H1 (cell line): ENCODE data around the gene SUGP2. TPM values are rescaled to one million over a fixed set of nuclear protein-coding genes. Genes with fewer than 3 reads are reported as not detected.

Source experiments
- CTCF ChIA-PET: fragments of 300-600 bp; sonication (Branson Sonifier 250); formaldehyde crosslinking; loops from one replicate; lab custom pipeline; 2021; ENCODE audit not compliant: partially characterized antibody; lab: Charles Lee
- POLR2A ChIA-PET: fragments of 300-600 bp; sonication (Branson Sonifier 250); formaldehyde crosslinking; loops from one replicate; lab custom pipeline; 2021; ENCODE audit warnings: inconsistent platforms; ENCODE audit not compliant: partially characterized antibody; lab: Charles Lee
- DNase-seq, 2 experiments: peaks; one replicate each; pipeline versions ENCODE4 v3.0.0 to v3.0.0-alpha.2; 2010 to 2022; ENCODE audit warnings: low spot score in 2 of 2, low read depth in 1 of 2, mixed read lengths in 1 of 2
- FAIRE-seq: peaks from 2 replicates; lab custom pipeline; 2011; peaks lifted over from hg19 to GRCh38; lab: Jason Lieb, UNC
- H2AFZ ChIP-seq: 2 replicates; pipeline ENCODE4 v1.8.1; 2012; ENCODE audit warnings: low read length, inconsistent platforms
- H2AK5ac ChIP-seq: 2 replicates; pipeline ENCODE4 v1.6.1; 2013; ENCODE audit warnings: low read depth, low read length
- H2BK120ac ChIP-seq: replicated peaks from 2 replicates; pipeline ENCODE3; 2013; ENCODE audit warnings: low read depth, low read length, inconsistent platforms
- H2BK12ac ChIP-seq: 2 replicates; pipeline ENCODE4 v1.6.1; 2013; ENCODE audit warnings: low read depth, low read length
- H2BK15ac ChIP-seq: 2 replicates; pipeline ENCODE4 v1.6.1; 2013; ENCODE audit warnings: low read length
- H2BK20ac ChIP-seq: 2 replicates; pipeline ENCODE4 v1.6.1; 2013; ENCODE audit warnings: low read length
- H2BK5ac ChIP-seq: 2 replicates; pipeline ENCODE4 v1.6.1; 2013; ENCODE audit warnings: low read depth, low read length
- H3K14ac ChIP-seq: 2 replicates; pipeline ENCODE4 v1.6.1; 2013; ENCODE audit warnings: inconsistent platforms; ENCODE audit not compliant: insufficient read length
- H3K18ac ChIP-seq: 2 replicates; pipeline ENCODE4 v1.6.1; 2013; ENCODE audit warnings: low read length; ENCODE audit errors: extremely low read depth
- H3K23ac ChIP-seq: 2 replicates; pipeline ENCODE4 v1.6.1; 2013; ENCODE audit warnings: inconsistent platforms; ENCODE audit not compliant: insufficient read length
- H3K23me2 ChIP-seq: 2 replicates; pipeline ENCODE4 v1.6.1; 2013; ENCODE audit warnings: low read depth, low read length
- H3K27ac ChIP-seq: 2 replicates; pipeline ENCODE4 v1.6.1; 2011; ENCODE audit warnings: low read depth, low read length, inconsistent platforms
- H3K27me3 ChIP-seq, 4 experiments: replicated peaks in 1 of 4; 1 replicate in 1 of 4; 2 replicates in 3 of 4; pipeline versions ENCODE4 v1.6.1 to v1.8.1; 2011 to 2013; ENCODE audit warnings: low read length in 3 of 4, mild to moderate bottlenecking in 3 of 4, inconsistent platforms in 2 of 4, mixed read lengths in 2 of 4, moderate library complexity in 1 of 4; ENCODE audit not compliant: control insufficient read depth in 3 of 4, insufficient read depth in 3 of 4; ENCODE audit errors: extremely low read depth in 1 of 4
- H3K36me3 ChIP-seq, 4 experiments: 2 replicates each; pipeline versions ENCODE4 v1.6.1 to v1.8.1; 2011 to 2013; ENCODE audit warnings: mild to moderate bottlenecking in 4 of 4, low read length in 3 of 4, moderate library complexity in 2 of 4, control low read depth in 1 of 4, inconsistent platforms in 1 of 4; ENCODE audit not compliant: insufficient read depth in 4 of 4, control insufficient read depth in 2 of 4
- H3K4ac ChIP-seq: replicated peaks from 2 replicates; pipeline ENCODE3; 2013; ENCODE audit warnings: low read length, low read depth, mixed read lengths, inconsistent platforms; ENCODE audit not compliant: insufficient read length
- H3K4me1 ChIP-seq, 4 experiments: replicated peaks in 1 of 4; 1 replicate in 1 of 4; 2 replicates in 3 of 4; pipeline versions ENCODE4 v1.6.1 to v1.8.1; 2011 to 2013; ENCODE audit warnings: low read length in 3 of 4, inconsistent platforms in 2 of 4, mixed read lengths in 1 of 4; ENCODE audit not compliant: insufficient read depth in 4 of 4, control insufficient read depth in 3 of 4
- H3K4me2 ChIP-seq, 2 experiments: 2 replicates each; pipeline versions ENCODE4 v1.6.1 to v1.8.1; 2011 to 2013; ENCODE audit warnings: low read depth in 2 of 2, low read length in 2 of 2, control low read depth in 1 of 2, inconsistent platforms in 1 of 2, mild to moderate bottlenecking in 1 of 2; ENCODE audit not compliant: insufficient read depth in 1 of 2
- H3K4me3 ChIP-seq, 4 experiments: fragments of 200-600, 300-600 bp in 1 of 4; sonication (generic), shearing (Covaris generic), sonication (Bioruptor Twin) in 1 of 4; 2 replicates each; pipeline versions ENCODE4 v1.5.1 to v1.8.1; 2011 to 2016; ENCODE audit warnings: low read length in 4 of 4, low read depth in 3 of 4, control low read depth in 2 of 4, inconsistent platforms in 2 of 4, mild to moderate bottlenecking in 2 of 4, mixed read lengths in 1 of 4, moderate library complexity in 1 of 4; ENCODE audit not compliant: insufficient read depth in 2 of 4; ENCODE audit errors: extremely low read depth in 1 of 4
- H3K56ac ChIP-seq: replicated peaks from 2 replicates; pipeline ENCODE3; 2013; ENCODE audit warnings: low read depth, mild to moderate bottlenecking, mixed read lengths, low read length, inconsistent platforms; ENCODE audit not compliant: insufficient read length
- H3K79me1 ChIP-seq: 2 replicates; pipeline ENCODE4 v1.6.1; 2013; ENCODE audit warnings: low read depth, low read length, control low read depth
- H3K79me2 ChIP-seq, 2 experiments: 2 replicates each; pipeline versions ENCODE4 v1.6.1 to v1.8.1; 2012 to 2013; ENCODE audit warnings: low read length in 2 of 2, mild to moderate bottlenecking in 2 of 2, inconsistent platforms in 1 of 2; ENCODE audit not compliant: insufficient read depth in 2 of 2, control insufficient read depth in 1 of 2
- H3K9ac ChIP-seq, 4 experiments: replicated peaks in 1 of 4; 1 replicate in 1 of 4; 2 replicates in 3 of 4; pipeline versions ENCODE4 v1.6.1 to v1.8.1; 2011 to 2013; ENCODE audit warnings: low read depth in 3 of 4, low read length in 3 of 4, control low read depth in 2 of 4, mild to moderate bottlenecking in 2 of 4, moderate library complexity in 2 of 4, inconsistent platforms in 1 of 4; ENCODE audit errors: extremely low read depth in 1 of 4
- H3K9me3 ChIP-seq, 2 experiments: 2 replicates each; pipeline versions ENCODE4 v1.6.1 to v1.8.1; 2012 to 2013; ENCODE audit warnings: mild to moderate bottlenecking in 2 of 2, moderate library complexity in 2 of 2, control low read depth in 1 of 2, inconsistent platforms in 1 of 2, low read depth in 1 of 2, low read length in 1 of 2, mixed read lengths in 1 of 2; ENCODE audit not compliant: insufficient read depth in 2 of 2
- H4K20me1 ChIP-seq, 2 experiments: replicated peaks in 1 of 2; 2 replicates each; pipeline versions ENCODE3 to v1.8.1; 2011 to 2013; ENCODE audit warnings: inconsistent platforms in 2 of 2, low read length in 2 of 2, mild to moderate bottlenecking in 1 of 2; ENCODE audit not compliant: insufficient read depth in 2 of 2, control insufficient read depth in 1 of 2
- H4K5ac ChIP-seq: 2 replicates; pipeline ENCODE4 v1.6.1; 2013; ENCODE audit warnings: low read length, low read depth, mixed read lengths, inconsistent platforms; ENCODE audit not compliant: insufficient read length
- H4K8ac ChIP-seq: 2 replicates; pipeline ENCODE4 v1.8.0; 2013; ENCODE audit warnings: mild to moderate bottlenecking, moderate library complexity, low read length, inconsistent platforms; ENCODE audit not compliant: insufficient read depth; ENCODE audit errors: extremely low read depth
- H4K91ac ChIP-seq: replicated peaks from 2 replicates; pipeline ENCODE3; 2013; ENCODE audit warnings: low read length, mixed read lengths, inconsistent platforms; ENCODE audit not compliant: insufficient read length
- BCL11A ChIP-seq, 2 experiments: IDR thresholded peaks; one replicate each; pipeline ENCODE4 v1.6.1; 2011; ENCODE audit warnings: low read depth in 2 of 2, low read length in 2 of 2, mild to moderate bottlenecking in 2 of 2
- CBX5 ChIP-seq: fragments of 300-800, 300-1000 bp; sonication (generic); IDR thresholded peaks from 2 replicates; pipeline ENCODE4 v1.7.1; 2016; ENCODE audit warnings: antibody characterized with exemption, low read length, low read depth
- CBX8 ChIP-seq: fragments of 300-800, 300-1000 bp; sonication (generic); IDR thresholded peaks from 2 replicates; pipeline ENCODE4 v1.7.1; 2016; ENCODE audit warnings: low read depth, low read length, borderline replicate concordance
- CHD2 ChIP-seq: IDR thresholded peaks from 2 replicates; pipeline ENCODE4 v1.6.1; 2012; ENCODE audit warnings: low read length, improper control_type of control experiment
- GTF2F1 ChIP-seq: IDR thresholded peaks from 2 replicates; pipeline ENCODE4 v1.6.1; 2012; ENCODE audit warnings: low read depth, low read length, improper control_type of control experiment, borderline replicate concordance
- NRF1 ChIP-seq: IDR thresholded peaks from 2 replicates; pipeline ENCODE4 v1.6.1; 2011; ENCODE audit warnings: mild to moderate bottlenecking, low read depth, low read length, improper control_type of control experiment
- POLR2AphosphoS5 ChIP-seq: IDR thresholded peaks from 2 replicates; pipeline ENCODE4 v1.6.1; 2011; ENCODE audit warnings: low read depth, low read length
- RBBP5 ChIP-seq: IDR thresholded peaks from 2 replicates; pipeline ENCODE4 v1.7.1; 2012; ENCODE audit warnings: low read depth, mild to moderate bottlenecking, inconsistent platforms, low read length, moderate library complexity, borderline replicate concordance
- SP2 ChIP-seq: IDR thresholded peaks from 2 replicates; pipeline ENCODE4 v1.6.1; 2012; ENCODE audit warnings: mild to moderate bottlenecking, low read length, inconsistent platforms
- SP4 ChIP-seq: IDR thresholded peaks from 2 replicates; pipeline ENCODE4 v1.6.1; 2012; ENCODE audit warnings: low read length, inconsistent platforms
- SUZ12 ChIP-seq: fragments of 200-600 bp; sonication (generic); IDR thresholded peaks from 2 replicates; pipeline ENCODE4 v1.6.1; 2012; ENCODE audit warnings: mild to moderate bottlenecking, inconsistent platforms, low read length, moderate library complexity, mixed read lengths
- TBP ChIP-seq: IDR thresholded peaks from 2 replicates; pipeline ENCODE4 v1.6.1; 2011; ENCODE audit warnings: low read depth, low read length, improper control_type of control experiment
- TCF12 ChIP-seq: IDR thresholded peaks from 2 replicates; pipeline ENCODE4 v1.6.1; 2011; ENCODE audit warnings: low read depth, mild to moderate bottlenecking, low read length
- WGBS, 2 experiments: shearing (Covaris generic) in 1 of 2; methylation state at CpG; one replicate each; pipeline versions ENCODE4 v1.1.6 to v1.1.7; 2013 to 2015; ENCODE audit warnings: low lambda C conversion rate in 2 of 2, mixed read lengths in 2 of 2, inconsistent platforms in 1 of 2, low coverage in 1 of 2, missing lambda C conversion rate in 1 of 2; ENCODE audit not compliant: insufficient replicate concordance in 2 of 2, insufficient coverage in 1 of 2, insufficient read length in 1 of 2; ENCODE audit errors: extremely low coverage in 1 of 2, missing lambda C conversion rate in 1 of 2; 5-methylcytosine and 5-hydroxymethylcytosine counted together
- polyA plus RNA-seq, 7 experiments: library from polyadenylated mRNA; depleted of rRNA in 3 of 7; stranded (reverse) in 5 of 7; unstranded in 2 of 7; fragments of >200 nt in 5 of 7; fragments of 200-250 nt in 2 of 7; gene quantifications; 1 replicate in 5 of 7; 2 replicates in 1 of 7; 4 replicates in 1 of 7; pipeline versions ENCODE4 v1.2.1 to v1.2.3, GENCODE V29; 2011 to 2013; ENCODE audit warnings: missing spikeins in 2 of 7, mixed read lengths in 2 of 7
- total RNA-seq: library from RNA; stranded (reverse); fragmentation: NEBNext Ultra II Directional; extraction: Animal tissue kit (Norgen Biotek cat#: 25700); gene quantifications from 2 replicates; pipeline ENCODE4 v1.2.1, GENCODE V29; 2021
- TF ChIP-seq, protein P1 (sequence below): IDR thresholded peaks from 2 replicates; pipeline ENCODE4 v1.6.1; 2011; ENCODE audit warnings: low read depth, mild to moderate bottlenecking, low read length; ENCODE audit not compliant: insufficient read depth

SUGP2 gene
- total and polyA plus RNA-seq, 2 of the 8 experiments (the other 6 are each of a cell fraction or from before 2014, with no cell fraction given), result 57.7 to 114 TPM

DNA sequence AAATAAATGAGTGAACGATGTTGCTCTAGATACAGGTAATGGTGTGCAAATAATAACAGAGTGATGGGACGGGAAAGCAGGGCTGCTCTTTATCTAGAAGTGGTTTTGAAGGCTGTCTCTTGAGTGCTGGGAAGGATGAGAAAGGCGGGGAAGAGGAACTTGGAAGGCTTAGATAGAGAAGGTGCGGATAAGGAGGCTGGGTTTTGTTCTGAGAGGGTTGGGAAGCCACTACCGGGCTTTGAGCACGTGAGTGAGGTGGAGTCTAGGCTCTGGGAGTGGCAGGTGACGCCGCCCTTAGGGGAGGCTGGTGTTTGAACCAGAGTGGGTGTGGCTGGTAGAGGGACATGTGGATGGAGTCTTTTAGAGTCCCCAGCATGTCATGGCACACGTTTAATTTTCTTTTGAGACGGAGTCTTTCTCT lies 897 bp upstream of the SUGP2 start:
- 10% methylated on average over 10 of the region's 10 CpGs; no CpG with 5 or more reads in 1 of the 2 experiments for WGBS, 2 experiments
- peak overlapping the region; percentile 60 for H3K56ac ChIP-seq
- H2BK120ac ChIP-seq, result no peak overlapping the region
- no peak overlapping the region for H2BK20ac ChIP-seq
- ChIA-PET CTCF (interaction anchor here (0.7 to 5.0 kb wide), 3 partner anchors 15 to 23 kb away, joined by 3 to 18 read pairs (median 4); no protein-coding TSS in a partner anchor), POLR2A (interaction anchor here (1.4 kb wide), 1 partner anchor 101 kb away, joined by 4 read pairs; no protein-coding TSS in a partner anchor)
- no peak overlapping the region for H3K23ac ChIP-seq
- peak overlapping the region; percentile 87 for H3K4ac ChIP-seq
- peak; percentile 36 to 66 for DNase-seq
- peaks cover 6 to 25% (median 19%) of the 10 kb centered on the region in 4 experiments for H3K36me3 ChIP-seq
- no peak overlapping the region for H2AK5ac ChIP-seq
- no peaks in the 10 kb centered on the region for H3K27me3 ChIP-seq
- no peak overlapping the region; the same call in 1 of the 2 replicates for H3K18ac ChIP-seq
- no peak overlapping the region for H3K27ac ChIP-seq
- H4K8ac ChIP-seq, result no peak overlapping the region
- H3K4me3 ChIP-seq, result peak overlapping the region; percentile 80 to 98 (median 86)
- H3K9me3 ChIP-seq, result peaks cover 12 to 13% of the 10 kb centered on the region in 2 experiments
- no peak overlapping the region for H2BK12ac ChIP-seq
- H4K5ac ChIP-seq, result peak overlapping the region; percentile 14
- no peak overlapping the region for H2AFZ ChIP-seq
- no peak overlapping the region for H2BK15ac ChIP-seq
- no peak for FAIRE-seq
- H3K9ac ChIP-seq, result peak overlapping the region in 1 of 4 experiments; percentile 84; a peak in 4 of 7 replicates
- H4K20me1 ChIP-seq, result peaks cover 13 to 15% of the 10 kb centered on the region in 2 experiments
- H4K91ac ChIP-seq, result no peak overlapping the region
- H3K14ac ChIP-seq, result no peak overlapping the region
- H2BK5ac ChIP-seq, result 0 out of 2 replicates have a peak overlapping the region, but pooled peaks have one; percentile 18
- peaks cover 7 to 68% of the 10 kb centered on the region in 2 experiments; a peak in 3 of 4 replicates for H3K79me2 ChIP-seq
- H3K23me2 ChIP-seq, result peaks cover 7% of the 10 kb centered on the region
- peaks cover 23% of the 10 kb centered on the region for H3K79me1 ChIP-seq
- peaks cover 0 to 3% (median 3%) of the 10 kb centered on the region in 4 experiments; a peak in 3 of 7 replicates for H3K4me1 ChIP-seq
- peak overlapping the region; percentile 85 to 87 for H3K4me2 ChIP-seq
- TF ChIP-seq SUZ12 (no peak), RBBP5 (no peak), SP2 (no peak), BCL11A (IDR thresholded peaks at IDR 0.05; ENCODE audit: low read depth in 2 of 2, low read length in 2 of 2) (no peak), SP4 (no peak), CBX5 (no peak), TBP (no peak), POLR2AphosphoS5 (no peak), TCF12 (no peak), NRF1 (no peak), CHD2 (no peak), GTF2F1 (no peak), CBX8 (no peak)
- TF ChIP-seq, protein P1, sequence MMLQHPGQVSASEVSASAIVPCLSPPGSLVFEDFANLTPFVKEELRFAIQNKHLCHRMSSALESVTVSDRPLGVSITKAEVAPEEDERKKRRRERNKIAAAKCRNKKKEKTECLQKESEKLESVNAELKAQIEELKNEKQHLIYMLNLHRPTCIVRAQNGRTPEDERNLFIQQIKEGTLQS, result no peak
